GM12874 (cell line): Measurements from ENCODE around the gene MAP2K5.

Experiments used
- CTCF ChIP-seq: IDR thresholded peaks from 2 replicates; pipeline ENCODE4 v1.5.1; 2011; ENCODE audit warnings: low read depth, mild to moderate bottlenecking, control low read depth, low read length, moderate library complexity; ENCODE audit not compliant: insufficient read depth

MAP2K5 gene

GRCh38 chr15:67732671-67733374 lies 190.3 kb downstream of the MAP2K5 start:
- no peak for TF ChIP-seq CTCF

- no peak for TF ChIP-seq CTCF
Observed at GRCh38 chr15:67735896-67736295, 193.4 kb downstream of the MAP2K5 start.

GRCh38 chr15:67736810-67737209 lies 194.3 kb downstream of the MAP2K5 start:
- TF ChIP-seq CTCF = no peak

GRCh38 chr15:67738056-67738455 lies 195.6 kb downstream of the MAP2K5 start:
- no peak for TF ChIP-seq CTCF

- no peak for TF ChIP-seq CTCF
Observed at GRCh38 chr15:67740405-67740804, 197.9 kb downstream of the MAP2K5 start.

GRCh38 chr15:67741308-67741707 lies 198.8 kb downstream of the MAP2K5 start:
- TF ChIP-seq CTCF = no peak

- TF ChIP-seq CTCF = no peak
Observed at GRCh38 chr15:67743558-67743957, 201.1 kb downstream of the MAP2K5 start.
